ENCODE measurements around the gene OSBPL3. TPM values are rescaled to one million over a fixed set of nuclear protein-coding genes. Genes with fewer than 3 reads are reported as not detected.
A peak's percentile ranks its signal among the peaks of the same experiment; 100 is the strongest.

Gene OSBPL3
- total RNA-seq, 1 experiment from 2014 or later: 11.6 TPM

DNA sequence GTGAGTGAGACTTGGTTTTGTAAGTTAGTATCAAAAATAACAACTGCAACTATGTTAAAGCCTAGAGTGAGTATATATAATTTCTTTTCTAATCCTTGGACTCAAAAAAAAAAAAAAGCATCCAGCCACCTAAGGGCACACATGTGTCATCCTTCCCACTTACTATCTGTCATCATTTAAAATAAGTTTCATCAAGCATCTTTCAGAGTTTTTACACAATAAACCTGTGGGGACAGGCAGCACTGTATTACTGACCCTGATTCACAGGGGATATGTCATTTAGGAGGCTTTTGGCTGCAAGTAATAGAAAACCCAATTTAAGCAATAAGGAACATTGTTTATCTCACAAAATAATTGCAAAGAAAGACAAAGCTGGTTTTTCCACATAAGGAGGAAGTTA, 32.3 kb upstream of the OSBPL3 start:
- Histone ChIP-seq H3K9me2 (replicated peaks; ENCODE audit: low read length) (no peaks in the 10 kb centered on the region), H3K4me3 (ENCODE audit: low read length) (no peak overlapping the region), H3K4me1 (ENCODE audit: insufficient read depth, low read length) (peaks cover 6% of the 10 kb centered on the region; the same call in 1 of the 2 replicates), H3K9ac (ENCODE audit: low read length) (no peak overlapping the region), H3K36me3 (ENCODE audit: low read depth, low read length) (no peaks in the 10 kb centered on the region), H3K27me3 (ENCODE audit: low read length) (no peaks in the 10 kb centered on the region), H3K9me3 (ENCODE audit: low read length) (no peaks in the 10 kb centered on the region), H3K79me2 (ENCODE audit: low read length) (no peaks in the 10 kb centered on the region), H4K20me1 (ENCODE audit: low read length) (no peaks in the 10 kb centered on the region), H2AFZ (ENCODE audit: low read length) (no peak overlapping the region), H3F3A (ENCODE audit: low read length, unreplicated experiment) (no peaks in the 10 kb centered on the region), H3K4me2 (ENCODE audit: low read length) (no peak overlapping the region), H3K27ac (ENCODE audit: low read length) (no peak overlapping the region)
- no peak for ATAC-seq
- no TSS peak for BruUV-seq (replicated peaks)
- ChIA-PET CTCF (no interaction called here), POLR2A (ENCODE audit: unreplicated experiment) (no interaction called here)
- TF ChIP-seq, protein P1, sequence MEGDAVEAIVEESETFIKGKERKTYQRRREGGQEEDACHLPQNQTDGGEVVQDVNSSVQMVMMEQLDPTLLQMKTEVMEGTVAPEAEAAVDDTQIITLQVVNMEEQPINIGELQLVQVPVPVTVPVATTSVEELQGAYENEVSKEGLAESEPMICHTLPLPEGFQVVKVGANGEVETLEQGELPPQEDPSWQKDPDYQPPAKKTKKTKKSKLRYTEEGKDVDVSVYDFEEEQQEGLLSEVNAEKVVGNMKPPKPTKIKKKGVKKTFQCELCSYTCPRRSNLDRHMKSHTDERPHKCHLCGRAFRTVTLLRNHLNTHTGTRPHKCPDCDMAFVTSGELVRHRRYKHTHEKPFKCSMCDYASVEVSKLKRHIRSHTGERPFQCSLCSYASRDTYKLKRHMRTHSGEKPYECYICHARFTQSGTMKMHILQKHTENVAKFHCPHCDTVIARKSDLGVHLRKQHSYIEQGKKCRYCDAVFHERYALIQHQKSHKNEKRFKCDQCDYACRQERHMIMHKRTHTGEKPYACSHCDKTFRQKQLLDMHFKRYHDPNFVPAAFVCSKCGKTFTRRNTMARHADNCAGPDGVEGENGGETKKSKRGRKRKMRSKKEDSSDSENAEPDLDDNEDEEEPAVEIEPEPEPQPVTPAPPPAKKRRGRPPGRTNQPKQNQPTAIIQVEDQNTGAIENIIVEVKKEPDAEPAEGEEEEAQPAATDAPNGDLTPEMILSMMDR (conservative IDR thresholded peaks at IDR 0.05; ENCODE audit: low read depth, low read length): no peak
- no peak for TF ChIP-seq EZH2 (IDR thresholded peaks at IDR 0.05; ENCODE audit: low read length, unreplicated experiment)
- DNase-seq: no peak
- intact Hi-C loops (cut with micrococcal nuclease): no loop called here

DNA sequence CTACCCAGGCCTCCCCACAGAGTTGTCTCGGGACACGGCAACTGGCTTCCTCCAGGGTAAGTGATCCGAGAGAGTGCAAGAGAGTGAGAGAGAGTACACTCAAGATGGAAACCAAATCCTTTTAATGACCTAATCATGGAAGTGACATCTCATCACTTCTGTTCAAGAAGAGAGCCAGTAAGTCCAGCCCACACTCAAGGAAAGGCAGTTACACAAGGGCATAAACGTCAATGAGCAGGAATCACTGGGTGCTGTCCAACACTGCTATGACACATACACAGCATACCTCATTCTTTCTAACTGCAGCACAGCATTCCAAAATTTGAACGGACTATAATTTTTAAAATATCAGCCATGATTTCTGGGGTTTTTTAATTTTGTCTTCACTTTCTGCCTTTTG, 29.3 kb upstream of the OSBPL3 start:
- DNase-seq (peak; percentile 72), ATAC-seq (peak; percentile 85; the same call in 1 of the 2 replicates)
- H3K27me3 ChIP-seq (ENCODE audit: low read length): no peaks in the 10 kb centered on the region
- no peaks in the 10 kb centered on the region for H3K79me2 ChIP-seq (ENCODE audit: low read length)
- no peaks in the 10 kb centered on the region for H4K20me1 ChIP-seq (ENCODE audit: low read length)
- H3K9ac ChIP-seq (ENCODE audit: low read length): no peak overlapping the region
- ChIA-PET POLR2A (ENCODE audit: unreplicated experiment) (no interaction called here), CTCF (no interaction called here)
- 0 out of 2 replicates have a peak, but pooled peaks cover 5% of the 10 kb centered on the region for H3K9me2 ChIP-seq (replicated peaks; ENCODE audit: low read length)
- H3K36me3 ChIP-seq (ENCODE audit: low read depth, low read length): no peaks in the 10 kb centered on the region
- no peak overlapping the region for H3K4me3 ChIP-seq (ENCODE audit: low read length)
- no TSS peak for BruUV-seq (replicated peaks)
- no peak overlapping the region for H3K4me2 ChIP-seq (ENCODE audit: low read length)
- no peak overlapping the region for H3K27ac ChIP-seq (ENCODE audit: low read length)
- 0 out of 2 replicates have a peak, but pooled peaks cover 1% of the 10 kb centered on the region for H3K4me1 ChIP-seq (ENCODE audit: insufficient read depth, low read length)
- no peaks in the 10 kb centered on the region for H3K9me3 ChIP-seq (ENCODE audit: low read length)
- TF ChIP-seq EZH2phosphoT487 (IDR thresholded peaks at IDR 0.05; ENCODE audit: borderline replicate concordance, low read length): no peak
- no peak for TF ChIP-seq EZH2 (IDR thresholded peaks at IDR 0.05; ENCODE audit: low read length, unreplicated experiment)
- TF ChIP-seq, protein P1 (conservative IDR thresholded peaks at IDR 0.05; ENCODE audit: low read depth, low read length): no peak
- intact Hi-C loops (cut with micrococcal nuclease): no loop called here
- H3F3A ChIP-seq (ENCODE audit: low read length, unreplicated experiment): no peaks in the 10 kb centered on the region
- H2AFZ ChIP-seq (ENCODE audit: low read length): no peak overlapping the region

DNA sequence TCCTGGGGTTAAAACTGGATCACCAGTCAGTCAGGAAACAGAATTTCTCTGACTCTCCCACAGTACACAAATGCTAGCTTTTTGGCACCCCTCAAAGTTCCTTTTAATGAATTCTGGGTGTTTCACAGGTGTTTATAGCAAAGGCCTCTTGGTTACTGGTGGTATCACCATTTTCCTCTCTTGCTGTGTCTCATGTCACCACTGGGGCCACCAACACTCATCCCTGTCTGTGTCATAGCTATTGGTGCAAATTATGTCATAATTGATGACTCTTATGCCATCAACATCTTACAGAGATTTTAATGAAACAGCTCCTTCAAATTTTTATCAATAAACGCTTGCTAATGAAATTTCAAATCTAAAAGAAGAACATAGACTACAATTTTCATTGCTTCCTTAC, 27.7 kb upstream of the OSBPL3 start:
- Histone ChIP-seq H3K79me2 (ENCODE audit: low read length) (no peaks in the 10 kb centered on the region), H3K9me2 (replicated peaks; ENCODE audit: low read length) (0 out of 2 replicates have a peak, but pooled peaks cover 5% of the 10 kb centered on the region), H3F3A (ENCODE audit: low read length, unreplicated experiment) (no peaks in the 10 kb centered on the region), H3K27ac (ENCODE audit: low read length) (no peak overlapping the region), H3K4me1 (ENCODE audit: insufficient read depth, low read length) (no peaks in the 10 kb centered on the region), H3K4me2 (ENCODE audit: low read length) (no peak overlapping the region), H3K36me3 (ENCODE audit: low read depth, low read length) (no peaks in the 10 kb centered on the region), H4K20me1 (ENCODE audit: low read length) (no peaks in the 10 kb centered on the region), H3K4me3 (ENCODE audit: low read length) (no peak overlapping the region), H3K9me3 (ENCODE audit: low read length) (no peaks in the 10 kb centered on the region), H3K9ac (ENCODE audit: low read length) (no peak overlapping the region), H3K27me3 (ENCODE audit: low read length) (no peaks in the 10 kb centered on the region), H2AFZ (ENCODE audit: low read length) (no peak overlapping the region)
- POLR2A ChIA-PET (ENCODE audit: unreplicated experiment): interaction anchor here (0.5 kb wide), 1 partner anchor 435 kb away, joined by 3 read pairs; the partner anchor contains the start of gene PALS2
- TF ChIP-seq, protein P1 (conservative IDR thresholded peaks at IDR 0.05; ENCODE audit: low read depth, low read length): no peak
- TF ChIP-seq EZH2 (IDR thresholded peaks at IDR 0.05; ENCODE audit: low read length, unreplicated experiment) (no peak), EZH2phosphoT487 (IDR thresholded peaks at IDR 0.05; ENCODE audit: borderline replicate concordance, low read length) (no peak)
- DNase-seq (no peak), ATAC-seq (no peak)
- BruUV-seq (replicated peaks): no TSS peak
- intact Hi-C loops (cut with micrococcal nuclease): no loop called here
- CTCF ChIA-PET: interaction anchor here (0.5 kb wide), 1 partner anchor 26 kb away, joined by 3 read pairs; no protein-coding TSS in a partner anchor
